Loucy (cell line): Measurements from ENCODE around the gene QRICH1.

ENCODE experiments used
- EZH2phosphoT487 ChIP-seq: fragments of 200-600 bp; IDR thresholded peaks from 2 replicates; pipeline ENCODE4 v1.6.1; 2018; ENCODE audit warnings: antibody characterized with exemption, mild to moderate bottlenecking, moderate library complexity, borderline replicate concordance
- TF ChIP-seq, protein P1 (sequence below): fragments of 200-600 bp; sonication (generic); conservative IDR thresholded peaks from 2 replicates; pipeline ENCODE4 v1.5.1; 2014; ENCODE audit warnings: mild to moderate bottlenecking, antibody characterized with exemption, low read length

DNA sequence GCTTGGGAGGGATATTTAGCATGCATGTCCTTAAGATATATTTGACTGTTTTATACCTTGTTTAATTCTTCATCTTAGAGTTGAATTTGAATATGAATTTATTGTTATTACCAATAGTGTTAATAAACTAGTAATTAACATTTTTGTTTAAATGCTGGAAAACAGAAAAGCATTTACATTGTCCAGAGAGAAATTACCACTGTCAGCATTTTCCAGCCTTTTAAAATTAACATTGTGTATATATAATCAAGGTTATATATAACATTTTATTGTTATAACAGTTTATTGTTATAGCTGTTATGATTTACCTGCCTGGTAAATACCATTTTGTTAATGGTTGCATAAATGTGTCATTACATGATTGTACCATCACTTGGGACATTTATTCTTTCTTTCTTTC is 111.9 kb downstream of the QRICH1 start:
- TF ChIP-seq, protein P1, sequence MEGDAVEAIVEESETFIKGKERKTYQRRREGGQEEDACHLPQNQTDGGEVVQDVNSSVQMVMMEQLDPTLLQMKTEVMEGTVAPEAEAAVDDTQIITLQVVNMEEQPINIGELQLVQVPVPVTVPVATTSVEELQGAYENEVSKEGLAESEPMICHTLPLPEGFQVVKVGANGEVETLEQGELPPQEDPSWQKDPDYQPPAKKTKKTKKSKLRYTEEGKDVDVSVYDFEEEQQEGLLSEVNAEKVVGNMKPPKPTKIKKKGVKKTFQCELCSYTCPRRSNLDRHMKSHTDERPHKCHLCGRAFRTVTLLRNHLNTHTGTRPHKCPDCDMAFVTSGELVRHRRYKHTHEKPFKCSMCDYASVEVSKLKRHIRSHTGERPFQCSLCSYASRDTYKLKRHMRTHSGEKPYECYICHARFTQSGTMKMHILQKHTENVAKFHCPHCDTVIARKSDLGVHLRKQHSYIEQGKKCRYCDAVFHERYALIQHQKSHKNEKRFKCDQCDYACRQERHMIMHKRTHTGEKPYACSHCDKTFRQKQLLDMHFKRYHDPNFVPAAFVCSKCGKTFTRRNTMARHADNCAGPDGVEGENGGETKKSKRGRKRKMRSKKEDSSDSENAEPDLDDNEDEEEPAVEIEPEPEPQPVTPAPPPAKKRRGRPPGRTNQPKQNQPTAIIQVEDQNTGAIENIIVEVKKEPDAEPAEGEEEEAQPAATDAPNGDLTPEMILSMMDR = no peak
- TF ChIP-seq EZH2phosphoT487 = no peak
